ENCODE measurements around the gene MPST.
"Not testable (repeated sequence)": the region's sequence is repeated elsewhere in the genome, so short reads cannot be mapped to it uniquely, and the experiment has no call there.

MPST gene

DNA sequence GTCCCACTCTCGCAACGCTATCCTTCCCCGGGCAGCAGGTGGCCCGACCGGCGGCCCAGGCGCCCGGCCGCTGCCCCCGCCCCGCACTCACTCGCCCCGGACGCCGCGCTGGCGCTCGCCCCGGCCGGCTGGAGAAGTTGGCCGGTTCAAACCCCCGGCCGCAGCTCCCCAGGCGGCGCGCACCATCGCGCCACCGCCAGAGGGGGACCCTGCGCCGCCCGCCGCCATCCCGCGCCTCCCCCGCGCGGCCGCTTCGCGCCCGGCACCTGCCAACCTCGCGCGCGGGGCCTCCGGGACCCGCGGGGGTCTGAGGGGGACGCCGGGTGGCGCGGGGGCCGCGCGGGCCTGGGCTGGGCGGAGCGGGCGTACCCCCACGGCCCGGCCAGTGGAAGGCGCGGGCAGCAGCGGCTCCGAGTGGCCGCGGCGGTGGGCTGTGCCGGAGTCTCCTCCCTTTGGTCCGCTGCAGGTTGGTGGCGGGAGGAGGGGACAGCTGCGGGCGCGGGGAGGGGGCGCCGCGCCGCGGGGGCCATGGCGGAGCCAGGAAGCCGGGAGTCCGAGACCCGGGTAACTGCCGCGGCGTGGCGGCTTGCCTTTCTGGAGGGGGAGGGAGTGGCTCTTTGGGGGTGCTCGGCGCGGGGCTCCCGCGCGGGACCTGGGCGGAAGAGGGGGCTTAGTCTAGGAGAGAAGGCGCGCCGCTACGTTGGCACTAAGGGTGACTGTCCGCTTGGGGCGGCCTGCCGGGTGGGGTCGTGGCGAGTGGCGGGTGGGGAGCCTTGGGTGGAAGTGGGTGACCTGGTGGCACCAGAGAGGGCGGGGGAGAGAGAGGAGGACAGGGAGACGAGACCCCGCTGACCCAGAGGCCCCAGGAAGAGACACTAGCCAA is at the start of gene MPST, which contains the start of gene TST:
MPST (plus strand) TSS at position 434 of the 883 bp plus-strand sequence; CDS start at position 529, 95 bp downstream.
TST (minus strand) TSS at position 139 of the 883 bp plus-strand sequence. CDS start 715 bp downstream, outside the sequence.
- DNase-seq (ENCODE audit: low read depth, low spot score): no peak

DNA sequence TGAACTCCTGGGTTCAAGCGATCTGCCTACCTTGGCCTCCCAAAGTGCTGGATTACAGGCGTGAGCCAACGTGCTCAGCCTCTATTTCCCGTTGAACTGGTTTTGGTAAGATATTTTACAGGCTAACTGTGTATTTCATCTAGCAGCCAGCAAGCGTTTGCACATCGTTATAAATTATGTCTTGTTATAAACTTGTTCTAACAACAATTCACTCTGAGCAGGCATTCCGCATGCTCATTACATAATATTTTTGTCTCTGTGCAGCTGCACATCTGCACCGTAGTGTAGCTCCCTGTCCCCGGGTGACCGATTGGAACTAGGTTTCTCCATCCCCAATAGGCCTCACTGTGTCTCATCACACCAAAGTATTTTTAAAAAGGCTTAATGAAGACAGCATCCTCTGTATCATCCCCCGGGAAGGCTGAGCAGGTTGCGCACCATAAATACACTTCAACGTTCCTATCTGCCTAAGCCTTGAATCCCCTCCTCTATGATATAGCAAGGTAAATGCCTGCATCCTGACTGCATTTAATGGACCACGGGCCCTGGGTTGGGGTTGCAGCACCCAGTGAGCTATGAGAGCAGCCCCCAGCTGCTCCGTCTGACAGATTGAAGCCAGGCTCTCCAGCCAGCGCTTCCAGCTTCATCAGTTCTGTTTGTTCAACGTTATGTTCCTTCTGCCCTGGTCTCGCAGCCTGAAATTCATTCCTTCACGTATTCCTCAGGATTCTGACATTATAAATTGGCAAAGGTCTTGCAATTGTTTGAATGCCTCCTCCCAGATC is 48.0 kb upstream of the MPST start:
- no peak for DNase-seq (ENCODE audit: low read depth, low spot score)

DNA sequence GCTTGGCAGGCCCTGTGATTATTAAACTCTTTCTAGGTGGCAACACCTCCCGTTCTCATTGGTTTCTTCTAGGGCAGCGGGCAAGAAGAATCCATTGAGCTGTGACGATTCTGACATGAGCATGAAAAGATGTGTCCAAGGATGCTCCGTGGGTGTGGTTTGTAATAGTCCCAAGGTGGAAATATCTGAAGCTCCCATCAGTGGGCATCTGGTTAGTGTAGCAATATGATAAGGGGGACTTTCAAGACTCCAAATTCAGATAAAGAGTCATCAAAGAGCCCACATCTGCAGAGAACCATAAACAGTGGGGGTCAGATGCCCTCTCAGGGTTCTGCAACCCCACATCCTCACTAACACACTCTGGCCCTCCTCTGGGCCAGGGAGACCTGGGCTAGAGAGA is 42.9 kb upstream of the MPST start:
- no peak for DNase-seq (ENCODE audit: low read depth, low spot score)

DNA sequence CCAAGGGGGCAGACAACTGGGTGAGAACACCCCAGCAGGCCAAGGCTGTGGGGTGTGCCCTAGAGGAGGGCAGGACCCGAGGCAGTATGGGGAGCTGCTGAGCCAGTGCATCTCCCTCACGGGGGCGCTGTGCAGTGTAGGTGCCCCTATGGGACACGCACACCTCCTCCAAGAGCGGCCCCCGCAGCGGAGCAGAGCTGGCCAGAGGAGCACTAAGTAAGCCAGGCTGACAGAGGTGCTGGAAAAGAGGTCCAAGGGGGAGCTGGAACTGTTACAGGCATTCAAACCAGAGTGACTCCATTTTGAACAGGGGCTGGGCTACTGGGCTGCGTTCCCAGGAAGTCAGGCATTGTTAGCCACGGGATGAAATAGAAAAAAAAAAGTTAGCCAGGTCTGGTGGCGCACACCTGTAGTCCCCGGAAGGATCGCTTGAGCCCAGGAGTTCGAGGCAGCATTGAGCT is 42.1 kb upstream of the MPST start:
- DNase-seq (ENCODE audit: low read depth, low spot score): peak; percentile 69

DNA sequence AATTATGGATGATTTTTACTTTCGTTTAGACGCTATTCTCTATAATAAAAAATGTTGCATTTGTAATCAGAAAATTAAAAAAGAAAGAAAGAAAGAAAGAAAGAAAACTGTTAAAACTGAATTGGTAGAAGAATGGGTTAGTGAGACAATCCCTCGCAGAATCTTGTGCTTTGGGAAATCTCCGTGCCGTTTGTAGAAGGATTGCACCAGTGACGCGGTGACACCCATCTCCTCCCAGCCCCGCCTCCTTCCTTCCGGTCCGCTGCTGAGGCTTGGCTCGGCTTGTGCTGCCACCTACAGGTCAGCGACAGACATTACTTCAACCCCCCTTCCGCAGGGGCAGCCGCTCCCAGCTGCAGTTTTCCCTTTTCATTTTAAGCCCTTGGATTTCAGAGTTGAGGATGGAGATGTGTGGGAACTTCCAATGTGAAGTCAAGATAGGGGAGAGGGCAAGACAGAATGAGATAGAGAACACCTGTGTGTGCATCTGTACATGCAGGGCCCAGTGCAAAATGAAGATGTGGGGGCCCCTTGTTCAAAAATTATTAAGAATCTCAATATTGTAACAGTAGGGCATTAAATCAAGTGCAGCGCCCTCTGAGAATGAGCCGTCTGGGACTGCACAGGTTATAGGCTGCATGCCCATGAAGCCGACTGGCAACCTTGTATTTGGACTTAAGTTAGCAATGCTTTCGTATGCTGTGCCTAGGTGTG is 41.4 kb upstream of the MPST start:
- DNase-seq (ENCODE audit: low read depth, low spot score): peak; percentile 81

DNA sequence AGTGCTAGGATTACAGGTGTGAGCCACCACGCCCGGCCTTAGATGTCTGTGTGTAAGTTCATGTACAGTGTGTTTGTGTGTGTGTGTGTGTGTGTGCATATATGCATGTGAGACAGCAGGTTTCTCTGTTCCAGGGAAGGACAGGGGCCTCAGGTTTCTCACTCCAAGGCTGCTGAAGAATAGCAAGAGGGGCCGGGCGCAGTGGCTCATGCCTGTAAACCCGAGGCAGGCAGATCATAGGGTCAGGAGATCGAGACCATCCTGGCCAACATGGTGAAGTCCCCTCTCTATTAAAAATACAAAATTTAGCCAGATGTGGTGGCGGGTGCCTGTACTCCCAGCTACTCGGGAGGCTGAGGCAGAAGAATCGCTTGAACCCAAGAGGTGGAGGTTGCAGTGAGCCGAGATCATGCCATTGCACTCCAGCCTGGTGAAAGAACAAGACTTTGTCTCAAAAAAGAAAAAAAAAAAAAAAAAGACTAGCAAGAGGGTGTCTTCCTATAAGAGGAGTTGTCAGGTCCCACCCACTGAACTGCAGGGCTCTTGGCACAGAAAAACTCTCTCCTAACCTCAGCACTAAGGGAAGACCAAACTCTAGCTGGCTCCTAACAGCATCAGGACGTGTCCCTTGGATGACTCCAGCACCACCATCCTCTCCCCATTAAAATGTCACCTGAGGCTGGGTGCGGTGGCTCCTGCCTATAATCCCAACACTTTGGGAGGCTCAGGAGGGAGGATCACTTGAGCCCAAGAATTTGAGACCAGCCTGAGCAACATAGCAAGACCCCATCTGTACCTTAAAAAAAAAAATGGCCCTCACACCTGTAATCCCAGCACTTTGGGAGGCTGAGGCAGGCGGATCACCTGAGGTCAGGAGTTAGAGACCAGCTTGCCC is 40.3 kb upstream of the MPST start:
- DNase-seq (ENCODE audit: low read depth, low spot score): no peak

DNA sequence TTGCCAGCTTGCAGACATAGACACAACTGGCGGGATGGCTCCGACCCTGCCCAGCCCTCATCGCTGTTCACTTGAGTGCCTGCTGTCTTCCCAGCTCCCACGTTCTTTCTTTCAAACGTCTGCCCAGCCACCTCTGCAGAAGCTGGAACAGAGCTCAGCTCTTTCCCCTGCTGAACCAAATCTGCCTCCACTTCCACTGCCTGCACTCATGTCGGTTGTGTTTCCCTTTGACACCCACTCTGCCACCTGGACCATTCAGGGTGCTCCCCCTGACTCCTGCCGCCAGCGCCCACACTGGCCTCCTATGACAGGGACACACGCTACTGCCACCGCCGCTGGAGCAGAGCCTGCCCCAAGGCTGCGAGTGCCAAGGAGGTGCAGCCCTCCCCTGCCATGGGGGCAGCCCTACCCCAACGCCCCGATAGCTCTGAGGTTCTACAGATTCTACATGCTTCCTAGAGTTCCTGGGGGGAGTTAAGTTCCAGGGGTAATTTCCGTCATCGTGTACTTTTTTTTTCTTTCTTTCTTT is 38.2 kb upstream of the MPST start:
- DNase-seq (ENCODE audit: low read depth, low spot score): no peak

DNA sequence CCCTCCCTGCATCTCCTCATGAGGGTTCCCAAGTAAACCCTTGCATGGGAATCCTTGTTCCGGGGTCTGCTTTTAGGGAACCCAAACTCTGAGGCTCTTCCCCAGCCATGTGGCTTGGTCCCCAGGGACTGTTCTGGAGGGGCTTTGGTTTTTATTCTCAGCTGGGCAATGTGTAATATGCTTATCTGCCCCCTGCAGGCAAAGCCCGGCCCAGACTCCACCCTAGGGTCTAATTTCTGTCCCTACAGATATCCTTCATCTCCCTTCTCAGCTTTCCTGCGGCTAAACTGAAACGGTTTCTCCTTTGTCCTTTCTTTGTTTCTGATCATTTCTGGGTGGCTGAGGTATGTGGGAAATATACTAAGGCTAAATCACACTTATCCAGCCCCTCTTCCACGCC is 37.4 kb upstream of the MPST start:
- DNase-seq (ENCODE audit: low read depth, low spot score): no peak

DNA sequence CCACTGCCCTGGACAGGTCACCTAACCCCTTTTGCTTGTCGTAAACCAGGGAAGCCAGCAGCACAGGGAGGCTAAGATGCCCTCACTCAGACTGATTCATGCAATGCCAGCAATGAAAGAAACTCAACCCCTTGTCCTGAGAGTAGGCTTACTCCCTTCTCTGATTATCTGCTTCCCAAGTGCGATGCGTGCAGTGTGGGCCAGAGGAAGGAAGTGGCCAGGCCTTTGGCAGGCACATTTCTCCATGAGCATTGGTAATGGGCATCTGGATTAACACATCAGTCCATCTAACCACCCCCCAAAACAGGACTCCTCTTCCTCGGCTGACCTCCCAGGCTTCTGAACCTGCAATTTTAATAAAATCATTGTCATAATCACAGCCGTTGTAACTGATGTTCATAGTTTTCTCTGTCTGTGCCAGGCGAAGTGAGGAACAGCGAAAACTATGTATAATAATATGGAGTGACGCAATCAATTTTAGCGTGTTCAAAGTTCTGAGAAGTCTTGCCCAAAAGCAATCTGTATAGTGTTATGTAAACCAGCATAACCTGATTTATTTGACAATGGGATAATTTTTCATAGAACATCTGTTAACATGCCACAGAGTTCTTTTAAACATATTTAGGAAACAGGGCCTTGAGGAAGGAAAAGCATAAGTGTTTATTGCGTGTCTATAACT is 34.2 kb upstream of the MPST start:
- no peak for DNase-seq (ENCODE audit: low read depth, low spot score)

DNA sequence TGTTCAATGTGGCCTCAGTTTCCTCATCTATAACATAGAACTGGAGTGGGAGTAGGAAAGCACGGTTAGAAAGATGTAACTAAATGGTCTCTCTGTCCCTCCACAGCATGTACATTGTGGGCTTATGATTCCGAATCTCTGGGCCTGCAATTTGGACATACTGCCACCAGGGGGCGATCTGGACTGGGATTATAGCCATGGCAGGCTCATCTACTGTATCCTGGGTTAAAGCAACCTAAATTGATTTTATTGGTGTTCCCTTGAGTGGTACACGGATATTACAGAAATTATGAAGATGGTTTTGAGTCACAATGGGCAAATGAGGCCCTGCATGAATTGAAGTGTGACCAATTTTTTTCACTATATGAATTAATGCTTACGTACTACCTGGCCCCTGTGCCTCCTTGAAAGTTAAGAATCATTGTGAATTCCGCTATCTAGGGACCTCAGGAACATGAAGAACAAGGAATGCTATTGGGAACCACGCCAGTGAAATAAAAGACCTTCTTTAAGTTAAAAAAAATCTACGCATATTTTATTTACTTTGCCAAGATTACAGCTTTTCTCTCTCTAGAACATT is 33.2 kb upstream of the MPST start:
- DNase-seq (ENCODE audit: low read depth, low spot score): no peak

DNA sequence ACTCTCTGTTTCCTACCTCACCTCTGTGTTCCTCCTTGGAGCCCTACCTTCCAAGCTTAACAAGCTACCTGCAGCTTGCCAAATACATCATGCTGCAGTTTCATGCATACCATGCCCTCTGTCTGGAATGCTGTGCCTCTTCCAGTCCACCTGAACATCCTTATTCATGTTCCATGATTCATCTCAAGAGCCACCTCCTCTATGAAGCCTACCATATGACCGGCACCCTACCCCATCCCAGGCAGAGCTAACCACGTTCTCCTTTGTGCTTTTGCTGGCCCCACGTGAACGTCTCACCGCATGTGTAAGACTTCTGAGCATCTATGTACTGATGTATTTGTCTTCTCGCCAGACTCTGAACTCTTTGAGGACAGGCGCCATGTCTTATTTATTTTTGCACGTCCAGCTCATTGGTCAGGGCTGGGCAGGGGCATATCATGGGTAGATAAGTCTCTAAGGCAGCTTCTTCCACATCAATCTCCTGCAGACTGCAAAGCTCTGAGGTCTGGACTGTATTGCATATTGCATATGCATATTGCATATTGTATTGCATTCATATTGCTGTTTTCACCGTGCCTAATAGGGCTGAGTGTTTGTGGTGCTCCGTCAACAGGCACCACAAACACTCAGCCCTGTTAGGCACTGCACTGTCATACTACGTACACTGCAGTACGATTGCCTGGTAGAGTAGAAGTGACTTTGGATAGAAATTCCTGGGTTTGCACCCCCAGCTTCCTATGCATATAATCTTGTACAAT is 31.3 kb upstream of the MPST start:
- no peak for DNase-seq (ENCODE audit: low read depth, low spot score)

DNA sequence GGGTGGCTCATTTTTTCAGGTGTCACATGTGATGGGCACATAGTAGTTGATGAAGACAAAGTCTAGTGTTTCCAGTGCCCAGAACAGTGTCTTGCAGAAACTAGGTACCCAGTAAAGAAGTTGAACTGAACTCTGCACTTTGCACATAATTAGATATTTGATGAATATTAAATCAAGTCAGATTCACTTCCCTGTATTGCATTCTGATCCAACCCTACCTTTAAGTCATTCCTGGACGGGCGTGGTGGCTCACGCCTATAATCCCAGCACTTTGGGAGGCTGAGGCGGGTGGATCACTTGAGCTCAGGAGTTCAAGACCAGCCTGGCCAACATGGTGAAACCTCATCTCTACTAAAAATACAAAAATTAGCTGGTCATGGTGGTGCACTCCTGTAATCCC is 30.5 kb upstream of the MPST start:
- not testable (repeated sequence) for DNase-seq (ENCODE audit: low read depth, low spot score)

DNA sequence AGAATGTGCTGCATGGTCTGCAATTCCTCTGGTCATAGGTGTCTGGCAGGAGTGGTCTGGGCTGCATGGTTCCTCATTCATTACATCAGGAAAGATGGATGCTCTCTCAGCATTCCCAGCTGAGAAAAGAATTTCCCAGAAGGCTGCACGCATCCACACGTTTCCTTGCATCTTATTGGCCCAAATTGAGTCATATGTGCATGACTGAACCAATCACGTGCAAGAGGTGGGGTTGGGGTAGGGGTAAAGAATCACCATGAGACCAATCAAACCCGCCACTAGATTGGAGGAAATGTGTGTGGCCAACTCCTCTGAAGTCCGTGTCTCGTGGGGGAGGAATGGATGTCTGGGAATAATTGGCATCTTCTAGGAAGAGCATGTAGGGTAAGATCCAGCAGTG is 29.1 kb upstream of the MPST start:
- DNase-seq (ENCODE audit: low read depth, low spot score): no peak

DNA sequence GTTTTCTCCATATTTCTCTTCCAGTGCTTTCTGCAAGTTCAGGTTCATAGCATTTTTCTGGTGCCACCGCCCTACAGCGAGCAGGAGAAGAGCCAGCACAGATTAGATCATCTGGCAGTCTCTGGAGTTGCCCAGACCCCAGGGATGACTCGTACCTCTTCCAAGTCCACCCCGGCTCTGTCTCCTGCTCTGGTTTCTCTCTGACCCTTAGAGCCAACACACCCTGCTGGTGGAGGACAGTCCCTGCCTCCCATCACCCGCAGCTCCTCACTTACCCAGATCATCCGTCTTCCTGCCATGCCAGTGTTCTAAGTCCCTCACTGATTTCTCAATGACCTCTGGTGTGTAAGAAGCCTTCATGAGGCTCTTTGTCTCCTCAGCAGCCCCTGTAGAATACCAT is 28.3 kb upstream of the MPST start:
- DNase-seq (ENCODE audit: low read depth, low spot score): no peak

DNA sequence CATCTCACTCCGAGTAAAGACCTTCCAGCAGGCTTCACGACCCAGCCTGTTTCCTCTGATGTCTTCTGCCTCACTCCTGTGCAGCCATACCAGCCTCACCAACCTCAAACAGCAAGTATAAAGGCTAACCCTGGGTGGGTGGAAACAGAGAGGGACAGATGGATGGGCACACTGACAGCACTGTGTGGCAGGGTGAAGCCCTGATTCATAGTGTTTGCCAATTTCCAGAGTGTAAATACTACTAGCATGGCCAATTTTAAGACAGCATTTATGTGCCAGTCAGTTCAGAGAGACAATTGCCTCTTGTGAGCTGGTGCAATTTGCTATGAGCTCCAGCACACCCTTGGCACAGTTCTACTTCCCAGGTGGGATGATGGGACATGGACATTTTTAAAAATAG is 21.8 kb upstream of the MPST start:
- DNase-seq (ENCODE audit: low read depth, low spot score): no peak

DNA sequence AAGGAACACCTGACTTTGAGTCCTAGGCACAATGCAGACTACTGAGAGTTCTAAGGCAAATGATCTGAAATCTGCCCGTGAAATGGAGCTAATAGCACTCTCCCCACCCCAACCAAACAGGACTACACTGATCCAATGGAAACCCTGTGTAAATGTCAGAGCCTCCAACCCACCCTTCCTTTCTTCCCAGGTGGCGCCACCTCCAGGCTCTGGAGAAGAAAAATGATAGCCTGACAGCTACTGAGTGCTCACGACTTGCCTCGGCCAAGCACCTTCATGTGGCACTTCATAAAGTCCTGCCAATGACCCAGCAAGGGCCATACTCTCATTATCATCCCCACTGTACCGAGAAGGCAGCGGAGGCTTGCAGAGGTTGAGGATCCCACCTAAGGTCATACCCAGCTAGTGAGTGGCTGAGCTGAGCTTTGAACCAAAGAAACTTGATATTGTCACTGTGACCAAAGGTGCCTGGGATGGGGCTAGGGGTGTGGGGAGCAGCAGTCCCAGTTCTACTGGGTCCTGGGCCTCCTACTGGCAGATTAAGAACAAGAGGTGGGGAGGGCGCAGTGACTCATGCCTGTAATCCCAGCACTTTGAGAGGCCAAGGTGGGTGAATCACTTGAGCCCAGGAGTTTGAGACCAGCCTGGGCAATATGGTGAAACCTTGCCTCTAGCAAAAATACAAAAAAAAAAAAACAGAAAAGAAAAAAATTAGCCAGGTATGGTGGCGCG is 20.8 kb upstream of the MPST start:
- no peak for DNase-seq (ENCODE audit: low read depth, low spot score)

DNA sequence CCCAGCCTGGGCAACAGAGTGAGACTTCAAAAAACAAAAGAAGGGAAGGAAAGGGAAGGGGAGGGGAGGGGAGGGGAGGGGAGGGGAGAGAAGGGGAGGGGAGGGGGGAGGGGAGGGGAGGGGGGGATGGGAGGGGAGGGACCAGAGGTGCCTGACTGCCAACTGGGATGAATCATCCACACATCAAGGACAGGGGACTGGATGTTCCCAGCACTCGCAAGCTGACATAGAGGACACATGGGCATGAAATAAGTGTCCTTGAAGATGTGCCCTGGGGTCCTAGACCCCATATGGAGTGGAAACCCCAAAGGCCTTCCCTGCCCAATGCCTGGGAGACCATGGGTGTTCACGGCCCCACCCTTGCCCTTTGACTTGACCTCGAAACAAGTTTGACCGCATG is 20.1 kb upstream of the MPST start:
- DNase-seq (ENCODE audit: low read depth, low spot score): no peak

Data from activated naive CD8-positive, alpha-beta T cell treated with anti-CD3 and anti-CD28 coated beads, Interleukin-2, amount 50 U/mL, for 16 hours (primary cell).